Fibroblast of gingiva (primary cell): Measurements from ENCODE around the gene C1QTNF1.

Experiments
- DNase-seq: peaks from one replicate; pipeline ENCODE4 v3.0.0-alpha.2; 2011; ENCODE audit warnings: low read depth

The C1QTNF1 gene, protein sequence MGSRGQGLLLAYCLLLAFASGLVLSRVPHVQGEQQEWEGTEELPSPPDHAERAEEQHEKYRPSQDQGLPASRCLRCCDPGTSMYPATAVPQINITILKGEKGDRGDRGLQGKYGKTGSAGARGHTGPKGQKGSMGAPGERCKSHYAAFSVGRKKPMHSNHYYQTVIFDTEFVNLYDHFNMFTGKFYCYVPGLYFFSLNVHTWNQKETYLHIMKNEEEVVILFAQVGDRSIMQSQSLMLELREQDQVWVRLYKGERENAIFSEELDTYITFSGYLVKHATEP

DNA sequence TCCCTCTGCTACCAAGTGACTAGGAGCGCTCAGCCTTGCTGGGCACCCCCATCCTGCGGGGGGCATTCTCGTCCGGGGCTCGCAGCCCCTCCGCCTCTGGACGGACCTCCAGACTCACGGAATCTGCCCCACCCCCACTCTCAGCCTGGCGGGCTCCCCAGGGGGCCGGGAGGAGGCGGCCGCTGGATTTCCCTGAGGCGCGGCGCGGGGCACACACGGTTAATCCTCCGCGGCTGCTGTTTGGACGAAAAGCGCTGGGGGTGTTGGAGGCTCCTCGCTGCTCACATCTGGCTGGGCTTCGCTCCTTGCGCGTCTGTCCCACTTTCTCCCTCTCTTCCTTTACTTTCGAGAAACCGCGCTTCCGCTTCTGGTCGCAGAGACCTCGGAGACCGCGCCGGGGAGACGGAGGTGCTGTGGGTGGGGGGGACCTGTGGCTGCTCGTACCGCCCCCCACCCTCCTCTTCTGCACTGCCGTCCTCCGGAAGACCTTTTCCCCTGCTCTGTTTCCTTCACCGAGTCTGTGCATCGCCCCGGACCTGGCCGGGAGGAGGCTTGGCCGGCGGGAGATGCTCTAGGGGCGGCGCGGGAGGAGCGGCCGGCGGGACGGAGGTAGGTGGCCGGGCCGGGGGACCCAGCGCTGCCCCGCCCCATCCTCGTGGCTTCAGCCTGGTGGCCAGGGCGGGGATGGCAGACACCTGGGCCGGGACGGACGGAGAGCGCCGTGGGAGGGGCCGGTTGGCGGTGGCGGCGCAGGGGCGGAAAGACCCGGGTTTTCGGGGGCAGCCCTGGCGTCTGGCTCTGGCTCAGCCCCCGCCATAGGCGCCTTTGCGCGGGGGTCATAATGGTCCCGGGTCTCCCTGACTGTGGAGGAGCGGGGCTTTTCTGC is at the start of gene C1QTNF1:
Gene C1QTNF1 (plus strand): TSS at position 284 of the 886 bp plus-strand sequence. CDS start 19,800 bp downstream, outside the sequence.
- peak; percentile 59 for DNase-seq

DNA sequence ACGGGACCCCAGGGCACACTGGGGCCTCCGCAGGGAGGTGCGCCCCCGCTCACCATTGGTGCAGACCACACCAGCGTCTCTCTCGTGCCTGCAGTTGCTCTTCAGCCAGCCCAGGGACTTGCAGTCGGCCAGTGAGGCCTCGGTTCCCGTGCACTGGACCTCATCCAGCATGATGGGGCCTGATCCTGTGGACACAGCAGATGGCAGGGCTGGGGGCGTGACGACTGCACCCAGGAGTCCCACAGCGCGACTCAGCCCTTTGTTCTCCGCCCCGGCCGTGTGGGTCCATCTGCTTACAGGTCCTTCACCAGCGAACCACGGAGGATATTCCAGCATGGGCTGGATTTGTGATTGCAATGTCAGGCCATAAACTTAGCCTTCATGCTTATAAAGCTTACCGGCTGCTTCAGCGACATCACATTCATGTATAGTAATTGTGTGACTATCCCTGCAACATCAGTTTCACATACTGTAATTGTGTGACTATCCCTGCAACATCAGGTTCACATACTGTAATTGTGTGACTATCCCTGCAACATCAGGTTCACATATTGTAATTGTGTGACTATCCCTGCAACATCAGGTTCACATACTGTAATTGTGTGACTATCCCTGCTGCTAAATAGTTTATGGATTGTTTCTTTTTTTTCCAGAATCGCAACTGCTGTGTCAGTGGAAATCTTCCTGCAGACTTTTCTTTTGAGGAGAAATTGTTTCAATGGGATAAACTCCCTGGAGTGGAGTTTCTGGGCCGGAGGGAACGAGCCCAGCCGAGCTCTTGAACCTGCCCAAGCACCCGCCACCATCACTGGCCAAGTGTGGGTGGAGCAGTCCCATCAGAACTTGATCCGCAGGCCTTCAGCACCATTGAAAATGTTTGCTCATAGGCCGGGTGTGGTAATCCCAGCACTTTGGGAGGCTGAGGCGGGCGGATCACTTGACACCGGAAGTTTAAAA is 49.1 kb upstream of the C1QTNF1 start:
- DNase-seq = peak; percentile 92

DNA sequence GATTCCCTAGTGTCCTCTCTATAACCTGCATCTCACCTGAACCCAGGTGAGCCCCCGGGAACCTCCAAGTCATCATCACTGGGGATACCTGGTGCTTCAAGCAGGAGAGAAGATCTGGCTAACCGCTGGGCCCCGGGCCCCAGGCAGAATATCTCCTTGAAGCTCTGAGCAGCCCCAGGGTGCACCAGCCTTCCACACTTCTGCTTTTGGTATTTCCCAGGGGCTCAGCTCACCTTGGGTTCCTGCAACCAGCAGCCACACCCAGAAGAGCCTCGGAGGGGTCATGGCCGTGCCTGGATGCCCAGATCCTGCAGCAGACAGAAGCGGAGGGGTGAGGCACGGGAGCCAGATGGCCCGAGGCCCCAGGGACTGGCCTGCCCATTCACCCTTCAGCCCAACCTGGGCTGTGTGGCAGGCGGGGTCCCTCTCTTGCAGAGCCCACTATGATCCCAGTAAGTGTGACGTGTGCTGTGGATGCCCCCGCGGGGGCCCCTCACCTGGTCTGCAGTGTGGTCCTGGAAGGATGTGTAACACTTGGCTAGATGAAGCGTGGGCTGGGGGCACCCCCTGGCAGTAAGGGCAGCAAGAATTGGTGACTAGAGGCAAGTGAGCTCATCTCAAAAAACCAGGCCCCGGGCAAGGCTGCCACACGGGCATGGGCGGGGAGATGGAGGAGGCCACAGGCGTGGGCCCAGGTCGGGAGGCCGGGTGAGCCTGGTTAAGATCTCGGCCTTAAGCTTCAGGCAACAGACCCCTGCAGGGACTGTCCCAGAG is 46.9 kb upstream of the C1QTNF1 start:
- no peak for DNase-seq

DNA sequence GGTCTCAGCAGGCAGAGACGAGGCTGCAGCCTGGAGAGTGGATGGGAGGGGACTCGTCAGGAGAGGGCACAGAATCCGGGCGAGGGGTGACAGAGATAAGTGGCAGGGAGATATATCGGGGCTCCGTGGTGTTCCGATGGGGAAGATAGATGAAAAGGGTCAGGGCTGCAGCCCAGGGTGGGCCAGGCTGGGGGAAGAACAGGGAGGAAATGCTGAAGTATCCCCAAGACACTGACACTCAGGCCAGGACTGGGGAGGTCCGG is 46.4 kb upstream of the C1QTNF1 start:
- no peak for DNase-seq

DNA sequence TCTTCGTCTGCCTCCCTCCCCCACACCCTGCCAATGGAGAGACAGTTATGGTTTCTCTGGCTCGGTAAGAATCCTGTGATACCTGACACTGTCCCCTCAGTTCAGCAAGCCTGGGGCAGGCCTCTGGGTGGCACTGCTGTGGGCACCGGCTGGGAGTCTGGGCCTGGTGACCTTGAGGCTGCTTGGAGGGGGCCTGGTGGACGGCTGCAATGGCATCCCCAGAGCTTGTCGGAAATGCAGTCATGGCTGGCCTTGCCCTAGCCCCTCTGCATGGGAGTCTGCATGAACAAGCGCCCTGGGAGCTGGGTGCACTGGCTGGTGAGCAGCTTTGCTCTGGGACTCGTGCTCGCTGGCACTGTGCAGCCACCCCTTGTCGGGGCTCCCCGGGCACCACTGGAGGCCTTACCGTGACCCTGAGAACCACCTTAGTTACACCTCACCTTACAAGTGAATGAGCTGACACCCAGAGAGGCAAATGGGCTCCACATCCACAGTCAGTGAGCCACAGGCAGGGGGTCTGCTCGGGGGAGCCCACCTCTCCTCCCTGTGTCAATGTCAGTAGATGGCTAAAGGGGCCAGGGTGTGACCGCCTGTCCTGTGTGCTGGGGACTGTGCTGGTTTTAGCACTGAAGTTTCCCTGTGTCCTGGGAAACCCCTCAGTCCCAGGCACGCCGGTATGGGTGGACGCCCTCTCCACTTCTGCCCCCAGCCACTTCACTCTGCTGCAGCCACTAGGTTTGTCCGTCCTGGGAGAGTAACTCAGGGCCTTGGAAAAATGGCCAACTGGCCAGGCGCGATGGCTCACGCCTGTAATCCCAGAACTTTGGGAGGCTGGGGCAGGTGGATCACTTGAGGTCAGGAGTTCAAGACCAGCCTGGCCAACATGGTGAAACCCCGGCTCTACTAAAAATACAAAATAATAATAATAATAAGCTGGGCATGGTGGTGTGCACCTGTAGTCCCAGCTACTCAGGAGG is 45.7 kb upstream of the C1QTNF1 start:
- no peak for DNase-seq

DNA sequence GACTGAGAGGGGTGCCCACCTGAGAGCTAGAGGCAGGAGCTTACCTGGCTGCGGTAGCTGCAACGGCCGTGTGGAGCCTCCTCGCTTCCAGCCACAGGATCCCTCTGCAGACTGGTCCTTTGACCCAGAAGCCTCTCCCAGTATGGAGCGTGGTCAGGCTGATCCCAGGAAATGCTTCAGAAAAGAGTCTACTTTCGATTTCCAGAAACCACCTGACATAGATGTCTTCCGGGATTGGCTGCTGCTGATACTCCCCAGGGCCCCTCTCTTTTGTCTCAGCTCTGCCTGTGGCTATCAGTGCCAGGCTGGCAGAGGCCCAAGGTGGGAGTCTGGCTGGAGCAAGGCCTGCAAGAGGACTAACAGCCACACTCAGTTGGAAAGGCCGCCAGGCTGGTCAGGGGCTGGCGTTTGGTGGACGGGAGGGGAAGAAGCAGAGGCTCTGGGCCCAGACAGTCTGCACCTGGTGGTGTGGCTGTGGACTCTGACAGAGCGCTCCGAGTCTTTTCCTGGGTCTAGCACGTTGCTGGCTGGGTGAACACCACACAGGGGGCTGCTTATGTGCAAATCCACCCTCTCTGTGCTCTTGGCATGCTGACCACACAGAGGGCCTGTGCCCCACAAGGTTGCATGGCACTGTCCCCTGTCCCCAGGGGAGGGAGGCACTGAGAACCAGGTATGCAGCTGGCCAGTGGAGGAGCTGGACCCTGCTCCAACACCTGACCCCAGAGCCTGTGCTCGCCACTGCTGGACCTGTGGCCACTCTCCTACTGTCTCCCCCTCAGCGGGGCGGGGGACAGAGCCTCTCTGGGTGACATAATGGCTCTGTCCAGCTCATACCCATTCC is 44.0 kb upstream of the C1QTNF1 start, which contains the start of gene LGALS3BP:
Gene LGALS3BP (minus strand): TSS at position 144 of the 844 bp plus-strand sequence. CDS start 2,732 bp downstream, outside the sequence.
- peak; percentile 56 for DNase-seq

DNA sequence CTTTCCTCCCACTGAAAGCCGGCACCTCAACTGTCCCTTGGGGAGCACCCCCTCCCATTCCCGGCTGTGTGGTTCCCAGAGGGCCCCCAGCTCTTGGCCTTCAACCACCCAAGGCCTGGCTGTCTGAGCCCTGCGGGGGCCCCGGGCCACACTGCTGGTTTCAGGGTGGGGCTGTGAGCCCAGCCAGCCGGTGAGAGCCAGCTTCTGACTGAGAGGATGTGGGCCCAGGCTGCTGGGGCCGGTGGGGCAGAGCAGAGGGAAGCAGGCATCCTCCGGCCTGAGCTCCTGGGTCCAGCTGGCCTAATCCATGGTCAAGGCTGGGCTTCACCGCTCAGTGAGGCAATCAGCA is 43.4 kb upstream of the C1QTNF1 start:
- DNase-seq = no peak

DNA sequence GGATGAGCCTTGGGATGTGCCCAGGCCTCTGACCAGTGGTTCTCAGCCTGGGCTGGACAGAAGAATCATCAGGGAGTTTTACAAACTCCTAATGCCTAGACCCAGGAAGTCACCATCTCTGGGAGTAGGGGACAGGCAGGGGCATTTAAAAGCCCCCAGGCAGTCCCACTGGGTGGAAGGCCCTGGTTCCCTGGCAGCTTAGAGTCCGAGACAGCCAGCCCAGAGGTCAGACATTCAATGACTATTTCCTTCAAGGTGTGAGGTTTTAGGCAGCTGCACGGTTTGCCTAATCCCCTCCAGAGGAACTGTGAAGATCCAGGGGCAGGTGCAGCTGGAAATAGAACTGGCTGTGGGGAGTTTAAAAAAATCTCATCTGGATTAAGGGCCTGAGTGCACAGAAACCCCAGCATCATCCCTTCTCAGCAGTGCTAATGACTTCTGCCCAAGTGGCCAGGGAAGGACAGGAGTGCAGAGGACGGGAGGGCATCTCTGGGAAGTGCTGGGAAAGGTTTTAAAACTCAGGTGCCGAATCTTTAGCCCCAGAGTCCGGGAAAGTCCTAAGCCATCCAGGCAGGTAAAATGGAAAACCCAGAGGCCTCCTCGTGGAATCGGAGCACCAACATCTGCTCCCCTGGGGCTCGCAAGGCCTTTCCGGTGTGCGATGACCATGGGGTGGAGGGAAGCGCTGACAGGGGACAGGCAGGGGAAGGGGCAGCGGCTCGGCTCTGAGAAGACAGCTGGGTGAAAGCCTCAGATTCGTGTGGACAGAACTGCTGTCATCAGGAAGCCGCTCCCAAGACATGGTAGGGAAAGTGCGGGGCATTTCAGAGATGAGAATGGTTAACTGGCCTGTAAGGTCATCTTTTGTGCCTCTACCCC is 42.7 kb upstream of the C1QTNF1 start:
- no peak for DNase-seq

DNA sequence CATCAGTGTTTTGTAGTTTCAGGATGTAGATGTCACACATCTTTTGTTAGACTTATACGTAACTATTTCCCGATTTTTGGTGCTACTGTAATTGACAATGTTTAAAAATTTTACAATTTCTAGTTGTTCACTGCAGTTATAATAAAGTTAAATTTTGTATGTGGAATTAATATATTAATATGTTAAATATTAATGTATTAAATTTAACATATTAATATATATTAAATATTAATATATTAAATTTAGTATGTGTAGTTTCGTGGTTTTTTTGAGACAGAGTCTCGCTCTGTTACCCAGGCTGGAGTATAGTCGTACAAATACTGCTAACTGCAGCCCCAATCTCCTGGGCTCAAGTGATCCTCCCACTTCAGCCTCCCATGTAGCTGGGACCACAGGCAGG is 38.6 kb upstream of the C1QTNF1 start:
- no peak for DNase-seq

DNA sequence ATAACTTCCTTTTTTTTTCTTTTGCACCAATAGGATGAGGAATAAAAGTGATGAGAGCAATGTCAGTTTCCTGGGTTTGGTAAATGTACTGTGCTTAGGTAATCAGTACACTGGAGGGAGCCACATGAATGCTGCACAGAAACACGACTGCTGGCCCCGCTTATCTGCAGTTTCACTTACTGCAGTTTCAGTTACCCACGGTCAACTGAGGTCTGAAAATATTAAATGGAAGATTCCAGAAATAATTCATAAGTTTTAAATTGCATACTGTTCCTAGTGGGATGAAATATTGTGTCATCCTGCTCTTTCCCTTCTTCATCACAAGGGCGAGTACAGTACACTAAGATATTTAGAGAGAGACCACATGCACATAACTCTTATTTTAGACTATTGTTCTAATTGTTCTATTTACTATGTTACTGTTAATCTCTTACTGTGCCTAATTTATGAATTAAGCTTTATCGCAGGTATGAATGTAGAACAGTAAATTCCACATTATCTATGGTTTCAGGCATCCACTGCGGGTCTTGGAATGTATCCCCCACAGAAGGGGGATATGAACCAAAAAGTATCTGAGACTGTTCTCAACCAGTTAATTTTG is 37.8 kb upstream of the C1QTNF1 start:
- peak; percentile 66 for DNase-seq

DNA sequence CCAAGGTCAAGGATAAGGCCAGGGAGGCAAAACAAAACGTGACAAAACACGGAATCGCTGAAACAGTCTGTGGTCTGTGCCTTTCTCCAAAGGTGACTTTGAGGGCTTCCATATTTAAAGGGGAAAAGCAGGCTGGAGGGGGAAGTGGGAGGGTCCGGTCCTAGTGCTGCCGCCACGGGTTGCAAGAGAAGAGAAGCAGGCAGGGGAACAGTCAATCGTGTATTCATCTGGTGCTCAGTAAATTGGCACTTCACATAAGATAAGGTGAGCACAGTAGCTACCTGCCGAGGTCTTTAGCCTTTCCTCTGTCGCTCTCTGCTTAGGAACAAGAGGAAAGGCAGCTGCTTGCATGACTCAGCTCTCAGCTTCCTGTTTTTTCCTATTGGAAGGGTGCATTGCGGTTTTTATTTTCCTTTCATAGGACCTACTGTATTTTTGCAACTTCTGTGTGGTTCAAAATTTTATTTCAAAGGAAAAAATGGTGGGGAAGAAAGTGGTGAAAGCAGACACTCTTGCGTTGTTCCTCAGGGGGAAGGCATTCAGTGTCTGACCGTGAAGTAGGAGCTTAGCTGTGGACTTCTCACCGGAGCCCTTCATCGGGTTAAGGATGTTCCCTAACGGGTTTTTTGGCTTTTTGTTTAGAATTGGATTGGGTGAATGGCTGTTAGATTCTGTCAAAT is 37.2 kb upstream of the C1QTNF1 start:
- DNase-seq = peak; percentile 46

DNA sequence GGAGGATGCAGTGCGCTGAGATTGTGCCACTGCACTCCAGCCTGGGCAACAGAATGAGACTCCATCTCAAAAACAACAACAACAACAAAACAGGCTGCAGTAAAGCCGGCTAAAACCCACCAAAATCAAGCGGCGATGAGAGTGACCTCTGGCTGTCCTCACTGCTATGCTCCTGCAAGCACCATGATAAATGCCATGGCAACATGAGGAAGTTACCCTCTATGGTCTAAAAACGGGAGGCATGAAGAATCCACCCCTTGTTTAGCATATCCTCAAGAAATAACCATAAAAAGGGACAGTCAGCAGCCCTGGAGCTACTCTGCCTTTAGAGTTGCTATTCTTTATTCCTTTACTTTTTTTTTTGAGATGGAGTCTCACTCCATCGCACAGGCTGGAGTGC is 35.8 kb upstream of the C1QTNF1 start:
- no peak for DNase-seq

DNA sequence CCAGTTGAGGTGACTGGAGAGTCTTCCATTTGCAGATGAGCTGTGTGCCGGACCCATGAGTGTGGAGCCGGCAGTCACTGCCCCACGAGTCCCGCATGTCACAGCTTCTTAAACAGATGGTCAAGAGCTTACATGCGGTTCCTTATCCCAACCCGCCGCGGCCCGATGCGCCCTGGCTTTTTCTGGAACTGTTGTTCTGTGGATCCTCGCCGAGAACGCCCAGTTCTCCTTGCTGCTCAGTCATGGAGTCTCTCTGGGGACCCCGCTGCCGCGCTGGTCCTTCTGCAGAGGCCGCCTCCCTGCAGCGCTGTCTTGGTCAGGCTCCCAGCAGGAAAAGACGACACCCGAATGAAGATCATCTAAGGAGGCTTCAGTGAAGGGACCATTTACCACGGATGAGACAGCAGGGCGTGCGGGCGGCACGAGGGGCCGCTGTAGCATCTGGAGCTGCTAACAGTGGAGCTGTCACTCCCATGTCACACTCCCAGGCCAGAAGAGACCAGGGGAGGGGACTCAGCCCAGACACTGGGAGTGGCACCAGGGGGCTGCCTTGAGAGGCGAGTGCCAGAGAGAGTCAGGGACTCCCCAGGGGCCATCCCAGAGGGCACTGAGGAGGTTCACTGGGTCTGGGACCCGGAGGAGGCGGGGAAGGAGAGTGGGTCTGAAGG is 33.5 kb upstream of the C1QTNF1 start:
- no peak for DNase-seq

DNA sequence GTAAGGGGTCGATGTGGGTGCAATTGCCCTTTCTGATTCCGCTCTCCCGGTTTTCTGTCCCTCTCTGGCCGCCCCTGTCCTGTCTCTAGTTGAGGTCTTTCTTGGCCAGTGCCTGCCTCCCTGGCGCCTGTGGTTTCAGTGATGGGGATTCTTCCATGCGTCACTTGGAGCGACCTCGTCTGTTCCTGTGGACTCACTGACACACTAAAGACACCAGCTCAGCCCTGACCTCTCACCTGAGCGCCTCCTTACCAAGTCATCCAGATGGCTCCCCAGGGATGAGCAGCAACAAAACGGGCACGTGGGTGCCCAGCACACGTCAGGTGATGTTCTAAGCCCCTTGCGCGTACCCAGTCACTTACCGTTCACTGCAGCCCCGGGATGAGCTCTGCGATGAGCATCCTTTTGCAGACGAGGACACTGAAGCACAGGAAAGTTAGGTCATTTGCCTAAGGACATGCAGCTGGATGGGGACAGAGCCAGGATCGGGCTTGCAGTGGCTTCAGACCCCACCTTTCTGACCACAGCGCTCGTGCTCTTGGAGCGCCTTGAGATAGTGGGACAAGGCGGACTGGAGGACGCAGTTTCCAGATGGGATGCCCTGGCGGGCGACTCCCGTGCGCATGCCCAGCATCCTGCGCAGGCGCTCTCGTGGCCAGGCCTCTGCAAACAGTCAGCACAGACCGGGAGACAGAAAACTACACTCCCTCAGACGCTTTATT is 32.8 kb upstream of the C1QTNF1 start:
- DNase-seq = no peak

DNA sequence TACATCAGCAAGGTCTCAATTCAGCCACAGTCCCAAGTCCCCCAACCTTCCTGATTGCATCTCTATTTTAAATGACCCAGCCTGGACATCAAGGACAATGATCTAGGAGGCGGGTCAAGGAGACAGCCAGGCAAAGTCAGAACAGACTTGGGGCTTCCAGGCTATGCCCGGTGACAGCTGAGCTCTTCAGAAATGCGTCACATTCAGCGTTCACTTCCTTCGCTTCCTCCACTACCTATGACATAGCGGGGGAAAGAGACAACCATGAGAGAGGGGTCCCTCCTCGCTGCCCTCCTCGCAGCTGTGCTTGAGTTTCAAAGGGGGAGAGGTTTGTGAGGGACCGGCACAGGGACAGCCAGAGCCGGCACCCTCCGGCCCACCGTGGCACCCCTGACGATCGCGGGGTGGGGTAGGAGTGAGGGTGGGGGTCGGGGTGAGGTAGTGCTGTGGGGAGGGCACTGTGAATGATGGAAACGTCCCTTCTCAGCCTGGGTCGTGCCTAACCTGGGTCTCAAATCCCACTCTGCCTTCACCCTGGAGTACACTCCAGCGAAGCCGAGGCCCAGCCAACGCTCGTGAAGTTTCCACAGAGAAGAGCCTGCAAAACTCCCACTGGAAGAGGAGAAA is 31.9 kb upstream of the C1QTNF1 start:
- DNase-seq = no peak
